ENCODE results near the gene TTC28. TPM values are rescaled to one million over a fixed set of nuclear protein-coding genes. Genes with fewer than 3 reads are reported as not detected.
A peak's percentile ranks its signal among the peaks of the same experiment; 100 is the strongest.

TTC28 gene
- polyA plus RNA-seq, 1 donor from 2014 or later, result 14.8 TPM

- no peaks in the 10 kb centered on the region for H4K20me1 ChIP-seq (ENCODE audit: insufficient read depth)
- H3K79me2 ChIP-seq (replicated peaks; ENCODE audit: insufficient read depth, low read length), result peaks cover 54% of the 10 kb centered on the region
- H3K9ac ChIP-seq (ENCODE audit: low read length), result no peak overlapping the region
- H3F3A ChIP-seq (ENCODE audit: insufficient read depth, low read length, poor library complexity, severe bottlenecking), result no peaks in the 10 kb centered on the region
- no peak overlapping the region for H3K4me2 ChIP-seq (ENCODE audit: low read length)
- H3K27ac ChIP-seq (ENCODE audit: low read length), result no peak overlapping the region
- H3K4me3 ChIP-seq (ENCODE audit: low read length), result peak overlapping the region; percentile 27
- H3K9me2 ChIP-seq (ENCODE audit: insufficient read depth, low read length), result no peaks in the 10 kb centered on the region
- no peaks in the 10 kb centered on the region for H3K9me3 ChIP-seq (ENCODE audit: low read length)
- TF ChIP-seq, protein P1, sequence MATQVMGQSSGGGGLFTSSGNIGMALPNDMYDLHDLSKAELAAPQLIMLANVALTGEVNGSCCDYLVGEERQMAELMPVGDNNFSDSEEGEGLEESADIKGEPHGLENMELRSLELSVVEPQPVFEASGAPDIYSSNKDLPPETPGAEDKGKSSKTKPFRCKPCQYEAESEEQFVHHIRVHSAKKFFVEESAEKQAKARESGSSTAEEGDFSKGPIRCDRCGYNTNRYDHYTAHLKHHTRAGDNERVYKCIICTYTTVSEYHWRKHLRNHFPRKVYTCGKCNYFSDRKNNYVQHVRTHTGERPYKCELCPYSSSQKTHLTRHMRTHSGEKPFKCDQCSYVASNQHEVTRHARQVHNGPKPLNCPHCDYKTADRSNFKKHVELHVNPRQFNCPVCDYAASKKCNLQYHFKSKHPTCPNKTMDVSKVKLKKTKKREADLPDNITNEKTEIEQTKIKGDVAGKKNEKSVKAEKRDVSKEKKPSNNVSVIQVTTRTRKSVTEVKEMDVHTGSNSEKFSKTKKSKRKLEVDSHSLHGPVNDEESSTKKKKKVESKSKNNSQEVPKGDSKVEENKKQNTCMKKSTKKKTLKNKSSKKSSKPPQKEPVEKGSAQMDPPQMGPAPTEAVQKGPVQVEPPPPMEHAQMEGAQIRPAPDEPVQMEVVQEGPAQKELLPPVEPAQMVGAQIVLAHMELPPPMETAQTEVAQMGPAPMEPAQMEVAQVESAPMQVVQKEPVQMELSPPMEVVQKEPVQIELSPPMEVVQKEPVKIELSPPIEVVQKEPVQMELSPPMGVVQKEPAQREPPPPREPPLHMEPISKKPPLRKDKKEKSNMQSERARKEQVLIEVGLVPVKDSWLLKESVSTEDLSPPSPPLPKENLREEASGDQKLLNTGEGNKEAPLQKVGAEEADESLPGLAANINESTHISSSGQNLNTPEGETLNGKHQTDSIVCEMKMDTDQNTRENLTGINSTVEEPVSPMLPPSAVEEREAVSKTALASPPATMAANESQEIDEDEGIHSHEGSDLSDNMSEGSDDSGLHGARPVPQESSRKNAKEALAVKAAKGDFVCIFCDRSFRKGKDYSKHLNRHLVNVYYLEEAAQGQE (IDR thresholded peaks at IDR 0.05; ENCODE audit: borderline replicate concordance), result no peak
- no peak for TF ChIP-seq MXI1 (conservative IDR thresholded peaks at IDR 0.05; ENCODE audit: poor library complexity, severe bottlenecking)
- TF ChIP-seq RAD21 (conservative IDR thresholded peaks at IDR 0.05), result no peak
- TF ChIP-seq SMC3 (conservative IDR thresholded peaks at IDR 0.05; ENCODE audit: poor library complexity), result no peak
- no peak for TF ChIP-seq POLR2AphosphoS5 (IDR thresholded peaks at IDR 0.05)
- no peak for TF ChIP-seq TAF1 (IDR thresholded peaks at IDR 0.05; ENCODE audit: low read depth)
- TF ChIP-seq CTCF (IDR thresholded peaks at IDR 0.05; ENCODE audit: poor library complexity, severe bottlenecking), result no peak
- no peak for TF ChIP-seq EP300 (conservative IDR thresholded peaks at IDR 0.05; ENCODE audit: poor library complexity, severe bottlenecking)
- H3K27me3 ChIP-seq (ENCODE audit: insufficient read depth, low read depth, low read length), result no peaks in the 10 kb centered on the region
- H2AFZ ChIP-seq (ENCODE audit: low read depth, low read length), result no peak overlapping the region
- H3K36me3 ChIP-seq (ENCODE audit: insufficient read depth, low read length), result no peaks in the 10 kb centered on the region
Observed at GRCh38 chr22:28369854-28370253, 309.8 kb downstream of the TTC28 start.

DNA sequence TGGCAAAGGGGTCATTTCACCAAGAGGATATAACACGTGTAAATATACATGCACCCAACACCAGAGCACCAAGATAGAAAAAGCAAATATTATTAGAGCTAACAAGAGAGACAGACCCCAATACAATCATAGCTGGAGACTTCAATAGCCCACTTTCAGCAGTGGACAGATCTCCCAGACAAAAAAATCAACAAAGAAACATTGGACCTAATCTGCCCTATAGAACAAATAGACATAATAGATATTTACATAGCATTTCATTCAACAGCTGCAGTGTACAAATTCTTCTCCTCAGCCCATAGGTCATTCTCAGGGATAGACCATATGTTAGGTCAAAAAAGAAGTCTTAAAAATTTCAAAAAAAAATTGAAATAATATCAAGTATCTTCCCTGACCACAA, 312.8 kb downstream of the TTC28 start:
- Histone ChIP-seq H3K79me2 (replicated peaks; ENCODE audit: insufficient read depth, low read length) (peaks cover 47% of the 10 kb centered on the region), H3K9me2 (ENCODE audit: insufficient read depth, low read length) (no peaks in the 10 kb centered on the region), H3K4me3 (ENCODE audit: low read length) (no peak overlapping the region), H3K27ac (ENCODE audit: low read length) (no peak overlapping the region), H3K36me3 (ENCODE audit: insufficient read depth, low read length) (no peaks in the 10 kb centered on the region), H3K9me3 (ENCODE audit: low read length) (peaks cover 4% of the 10 kb centered on the region), H4K20me1 (ENCODE audit: insufficient read depth) (no peaks in the 10 kb centered on the region), H2AFZ (ENCODE audit: low read depth, low read length) (no peak overlapping the region), H3F3A (ENCODE audit: insufficient read depth, low read length, poor library complexity, severe bottlenecking) (no peaks in the 10 kb centered on the region), H3K4me2 (ENCODE audit: low read length) (no peak overlapping the region), H3K27me3 (ENCODE audit: insufficient read depth, low read depth, low read length) (no peaks in the 10 kb centered on the region), H3K9ac (ENCODE audit: low read length) (no peak overlapping the region)
- TF ChIP-seq EP300 (conservative IDR thresholded peaks at IDR 0.05; ENCODE audit: poor library complexity, severe bottlenecking) (no peak), TAF1 (IDR thresholded peaks at IDR 0.05; ENCODE audit: low read depth) (no peak), EZH2 (IDR thresholded peaks at IDR 0.05; ENCODE audit: borderline replicate concordance, insufficient read depth, low read length, poor library complexity, severe bottlenecking) (no peak), SMC3 (conservative IDR thresholded peaks at IDR 0.05; ENCODE audit: poor library complexity) (no peak), RAD21 (conservative IDR thresholded peaks at IDR 0.05) (no peak), POLR2AphosphoS5 (IDR thresholded peaks at IDR 0.05) (no peak), MXI1 (conservative IDR thresholded peaks at IDR 0.05; ENCODE audit: poor library complexity, severe bottlenecking) (no peak), CTCF (IDR thresholded peaks at IDR 0.05; ENCODE audit: poor library complexity, severe bottlenecking) (no peak)
- TF ChIP-seq, protein P1 (IDR thresholded peaks at IDR 0.05; ENCODE audit: borderline replicate concordance), result no peak

Measured in neural cell (in vitro differentiated cells).